PC-9 (cell line): ENCODE results near the gene SEC61B.

Source experiments
- CTCF ChIP-seq: fragments of 200-600 bp; sonication (generic); conservative IDR thresholded peaks from 2 replicates; pipeline ENCODE4 v1.6.1; 2017; ENCODE audit warnings: mixed run types, antibody characterized with exemption, mild to moderate bottlenecking, moderate library complexity
- EZH2 ChIP-seq: fragments of 200-600 bp; sonication (generic); IDR thresholded peaks from 2 replicates; pipeline ENCODE4 v1.8.0; 2017; ENCODE audit warnings: antibody characterized with exemption, low read depth

- TF ChIP-seq CTCF (no peak), EZH2 (no peak)
Measured at GRCh38 chr9:99193466-99193821, 28.6 kb upstream of the SEC61B start.
